BLaER1 (cell line): ENCODE data around the gene CASD1.

Experiments used
- H3K27ac ChIP-seq: shearing (Covaris generic); formaldehyde crosslinking; 2 replicates; pipeline ENCODE4 v1.8.1; 2022
- H3K27me3 ChIP-seq: shearing (Covaris generic); formaldehyde crosslinking; 2 replicates; pipeline ENCODE4 v1.8.1; 2022
- H3K36me3 ChIP-seq: shearing (Covaris generic); formaldehyde crosslinking; 2 replicates; pipeline ENCODE4 v1.8.1; 2022
- H3K4me1 ChIP-seq: shearing (Covaris generic); formaldehyde crosslinking; 2 replicates; pipeline ENCODE4 v1.8.1; 2022
- H3K4me2 ChIP-seq: shearing (Covaris generic); formaldehyde crosslinking; 2 replicates; pipeline ENCODE4 v1.8.1; 2022
- H3K4me3 ChIP-seq: shearing (Covaris generic); formaldehyde crosslinking; 2 replicates; pipeline ENCODE4 v1.8.1; 2022
- H3K9ac ChIP-seq: shearing (Covaris generic); formaldehyde crosslinking; 2 replicates; pipeline ENCODE4 v1.8.1; 2022
- H3K9me3 ChIP-seq: shearing (Covaris generic); formaldehyde crosslinking; 2 replicates; pipeline ENCODE4 v1.8.1; 2022
- H4K20me1 ChIP-seq: shearing (Covaris generic); formaldehyde crosslinking; 2 replicates; pipeline ENCODE4 v1.8.1; 2022
- Cebpa-rat ChIP-seq: shearing (Covaris generic); IDR thresholded peaks from 2 replicates; pipeline ENCODE4 v1.8.1; 2022

CASD1 gene

GRCh38 chr7:94486216-94486615, 23.4 kb upstream of the CASD1 start:
- H3K9ac ChIP-seq, result no peak overlapping the region
- H3K4me2 ChIP-seq, result no peak overlapping the region
- no peak overlapping the region for H3K4me3 ChIP-seq
- H3K27ac ChIP-seq, result no peak overlapping the region
- no peaks in the 10 kb centered on the region for H4K20me1 ChIP-seq
- H3K9me3 ChIP-seq, result no peaks in the 10 kb centered on the region
- TF ChIP-seq Cebpa-rat, result no peak
- no peaks in the 10 kb centered on the region for H3K36me3 ChIP-seq
- no peaks in the 10 kb centered on the region for H3K27me3 ChIP-seq
- H3K4me1 ChIP-seq, result no peaks in the 10 kb centered on the region

- H3K4me2 ChIP-seq, result no peak overlapping the region
- H3K36me3 ChIP-seq, result no peaks in the 10 kb centered on the region
- no peak overlapping the region for H3K27ac ChIP-seq
- no peaks in the 10 kb centered on the region for H3K27me3 ChIP-seq
- H4K20me1 ChIP-seq, result no peaks in the 10 kb centered on the region
- no peak overlapping the region for H3K9ac ChIP-seq
- no peak for TF ChIP-seq Cebpa-rat
- no peaks in the 10 kb centered on the region for H3K4me1 ChIP-seq
- no peaks in the 10 kb centered on the region for H3K9me3 ChIP-seq
- no peak overlapping the region for H3K4me3 ChIP-seq
These were observed 18.2 kb upstream of the CASD1 start for GRCh38 chr7:94491410-94491809.

GRCh38 chr7:94492601-94493000, 17.0 kb upstream of the CASD1 start:
- Histone ChIP-seq H3K4me2 (no peak overlapping the region), H4K20me1 (no peaks in the 10 kb centered on the region), H3K36me3 (no peaks in the 10 kb centered on the region)

GRCh38 chr7:94497874-94498670, 11.5 kb upstream of the CASD1 start:
- Histone ChIP-seq H3K4me3 (no peak overlapping the region), H3K4me2 (no peak overlapping the region), H3K27me3 (no peaks in the 10 kb centered on the region), H3K36me3 (no peaks in the 10 kb centered on the region), H4K20me1 (no peaks in the 10 kb centered on the region), H3K4me1 (no peaks in the 10 kb centered on the region), H3K9me3 (no peaks in the 10 kb centered on the region), H3K9ac (no peak overlapping the region), H3K27ac (no peak overlapping the region)
- TF ChIP-seq Cebpa-rat, result no peak

More at GRCh38 chr7:94492601-94493000, 17.0 kb upstream of the CASD1 start:
- H3K9ac ChIP-seq, result no peak overlapping the region
- no peaks in the 10 kb centered on the region for H3K27me3 ChIP-seq
- H3K4me1 ChIP-seq, result no peaks in the 10 kb centered on the region
- H3K4me3 ChIP-seq, result no peak overlapping the region
- H3K9me3 ChIP-seq, result no peaks in the 10 kb centered on the region
- no peak overlapping the region for H3K27ac ChIP-seq
- TF ChIP-seq Cebpa-rat, result no peak

GRCh38 chr7:94498918-94499317, 10.7 kb upstream of the CASD1 start:
- no peak for TF ChIP-seq Cebpa-rat
- no peak overlapping the region for H3K27ac ChIP-seq

GRCh38 chr7:94507462-94507861, 2.1 kb upstream of the CASD1 start:
- no peak overlapping the region for H3K4me2 ChIP-seq

More at GRCh38 chr7:94498918-94499317, 10.7 kb upstream of the CASD1 start:
- Histone ChIP-seq H3K9ac (no peak overlapping the region), H4K20me1 (no peaks in the 10 kb centered on the region), H3K4me1 (no peaks in the 10 kb centered on the region), H3K9me3 (no peaks in the 10 kb centered on the region), H3K36me3 (no peaks in the 10 kb centered on the region), H3K4me3 (no peak overlapping the region), H3K27me3 (no peaks in the 10 kb centered on the region), H3K4me2 (no peak overlapping the region)

GRCh38 chr7:94507962-94508361, 1.6 kb upstream of the CASD1 start:
- no peaks in the 10 kb centered on the region for H3K27me3 ChIP-seq
- H3K4me3 ChIP-seq, result no peak overlapping the region
- no peak for TF ChIP-seq Cebpa-rat
- peaks cover 29% of the 10 kb centered on the region for H3K4me1 ChIP-seq
- no peak overlapping the region for H3K4me2 ChIP-seq
- no peaks in the 10 kb centered on the region for H3K36me3 ChIP-seq
- peaks cover 14% of the 10 kb centered on the region for H4K20me1 ChIP-seq
- no peak overlapping the region for H3K27ac ChIP-seq
- no peak overlapping the region for H3K9ac ChIP-seq
- H3K9me3 ChIP-seq, result no peaks in the 10 kb centered on the region

More at GRCh38 chr7:94507462-94507861, 2.1 kb upstream of the CASD1 start:
- Histone ChIP-seq H3K36me3 (no peaks in the 10 kb centered on the region), H4K20me1 (peaks cover 9% of the 10 kb centered on the region), H3K4me1 (peaks cover 24% of the 10 kb centered on the region), H3K9me3 (no peaks in the 10 kb centered on the region), H3K27ac (no peak overlapping the region), H3K9ac (no peak overlapping the region), H3K4me3 (no peak overlapping the region), H3K27me3 (no peaks in the 10 kb centered on the region)
- TF ChIP-seq Cebpa-rat, result no peak

GRCh38 chr7:94509887-94510581, 425 bp downstream of the CASD1 start:
- H3K36me3 ChIP-seq, result no peaks in the 10 kb centered on the region
- H3K9ac ChIP-seq, result peak overlapping the region; percentile 98
- TF ChIP-seq Cebpa-rat, result no peak
- H3K4me2 ChIP-seq, result peak overlapping the region; percentile 80
- peaks cover 45% of the 10 kb centered on the region for H3K4me1 ChIP-seq
- H3K4me3 ChIP-seq, result peak overlapping the region; percentile 99
- H4K20me1 ChIP-seq, result peaks cover 34% of the 10 kb centered on the region
- H3K9me3 ChIP-seq, result no peaks in the 10 kb centered on the region
- no peaks in the 10 kb centered on the region for H3K27me3 ChIP-seq
- H3K27ac ChIP-seq, result peak overlapping the region; percentile 99

- Histone ChIP-seq H3K9ac (peak overlapping the region; percentile 98), H3K36me3 (no peaks in the 10 kb centered on the region), H3K27me3 (no peaks in the 10 kb centered on the region), H4K20me1 (peaks cover 42% of the 10 kb centered on the region), H3K4me3 (peak overlapping the region; percentile 99), H3K4me1 (peaks cover 45% of the 10 kb centered on the region), H3K9me3 (no peaks in the 10 kb centered on the region), H3K27ac (peak overlapping the region; percentile 99), H3K4me2 (peak overlapping the region; percentile 80)
- TF ChIP-seq Cebpa-rat, result no peak
These were observed 1.2 kb downstream of the CASD1 start for GRCh38 chr7:94510582-94511496.
